ENCODE results near the gene KCTD18. TPM values are rescaled to one million over a fixed set of nuclear protein-coding genes. Genes with fewer than 3 reads are reported as not detected.

KCTD18 gene
- total and polyA plus RNA-seq, 2 donors from 2014 or later = 8.5 to 12.6 TPM

DNA sequence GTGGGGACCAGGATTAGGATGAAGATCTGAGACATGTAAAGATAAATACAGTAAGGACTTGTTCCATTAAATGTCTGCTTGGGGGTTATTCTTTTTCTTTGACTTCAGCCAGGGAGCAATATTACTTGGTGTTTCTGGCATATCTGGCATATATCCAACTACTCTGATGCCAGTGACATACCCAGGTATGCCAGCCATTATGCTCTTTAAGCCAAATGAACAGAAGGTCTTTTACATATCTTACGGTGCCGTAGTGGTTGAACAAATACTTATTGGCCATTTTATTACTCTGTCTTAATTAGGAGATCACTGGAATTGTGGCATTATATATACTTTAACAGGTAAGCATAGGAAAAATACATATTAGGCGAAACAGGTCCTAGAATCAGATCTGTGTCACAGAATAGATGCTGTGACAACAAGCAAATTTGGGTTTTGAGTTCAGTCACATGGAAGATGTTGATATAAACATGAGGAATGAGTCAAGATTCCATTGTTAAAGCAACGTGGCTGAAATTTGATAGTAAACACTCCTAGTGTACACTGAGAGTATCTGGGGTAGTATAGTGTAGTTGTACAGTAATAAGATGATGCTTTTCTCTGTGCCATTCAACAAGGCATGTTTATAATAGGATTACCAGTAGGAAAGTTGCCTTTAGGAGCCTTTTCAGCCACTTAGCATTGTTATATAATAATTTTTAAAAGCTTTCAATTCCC lies 62.6 kb downstream of the KCTD18 start:
- Histone ChIP-seq H3K9me3 (ENCODE audit: control insufficient read depth in 2 of 3, insufficient read depth in 1 of 3, low read length in 3 of 3) (no peaks in the 10 kb centered on the region), H3K27ac (ENCODE audit: low read depth in 2 of 2, low read length in 2 of 2) (no peak overlapping the region), H3K36me3 (ENCODE audit: control insufficient read depth in 2 of 3, insufficient read depth in 3 of 3, low read length in 3 of 3) (peaks cover 0 to 4% (median 3%) of the 10 kb centered on the region in 3 donors), H3K9ac (ENCODE audit: low read length in 3 of 3) (no peak overlapping the region), H3K4me1 (ENCODE audit: control insufficient read depth in 2 of 3, insufficient read depth in 2 of 3, low read depth in 1 of 3, low read length in 3 of 3) (no peaks in the 10 kb centered on the region), H3K27me3 (ENCODE audit: control insufficient read depth, insufficient read depth, low read length) (no peaks in the 10 kb centered on the region), H3K4me3 (ENCODE audit: low read length in 3 of 3) (no peak overlapping the region)
- DNase-seq (no peak), FAIRE-seq (no peak)
- no peak for TF ChIP-seq CTCF (IDR thresholded peaks at IDR 0.05; ENCODE audit: borderline replicate concordance, extremely low read depth, insufficient read depth)
- intact Hi-C loops (cut with DNase I) = no loop called here

DNA sequence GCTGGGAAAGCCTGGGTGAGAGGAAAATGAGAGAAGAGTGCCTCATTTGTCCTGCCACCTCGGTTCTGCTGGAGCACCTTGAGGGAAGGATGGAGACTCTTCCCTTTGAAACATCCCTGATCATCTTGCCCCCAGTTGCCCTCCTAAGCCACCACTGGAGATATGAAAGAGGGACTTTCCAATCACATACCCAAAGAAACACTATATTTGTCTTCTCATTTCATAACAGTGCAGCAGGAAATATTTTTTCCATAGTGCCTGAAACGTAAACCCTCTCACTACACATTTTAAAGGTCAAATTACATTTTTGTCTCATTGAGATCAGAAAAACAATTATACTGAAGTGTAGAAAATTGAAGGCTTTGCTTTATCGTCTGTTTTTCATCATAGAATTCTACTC lies 63.3 kb downstream of the KCTD18 start:
- no peak for DNase-seq
- no peak for FAIRE-seq
- no peaks in the 10 kb centered on the region for H3K4me1 ChIP-seq (ENCODE audit: control insufficient read depth in 2 of 3, insufficient read depth in 2 of 3, low read depth in 1 of 3, low read length in 3 of 3)

DNA sequence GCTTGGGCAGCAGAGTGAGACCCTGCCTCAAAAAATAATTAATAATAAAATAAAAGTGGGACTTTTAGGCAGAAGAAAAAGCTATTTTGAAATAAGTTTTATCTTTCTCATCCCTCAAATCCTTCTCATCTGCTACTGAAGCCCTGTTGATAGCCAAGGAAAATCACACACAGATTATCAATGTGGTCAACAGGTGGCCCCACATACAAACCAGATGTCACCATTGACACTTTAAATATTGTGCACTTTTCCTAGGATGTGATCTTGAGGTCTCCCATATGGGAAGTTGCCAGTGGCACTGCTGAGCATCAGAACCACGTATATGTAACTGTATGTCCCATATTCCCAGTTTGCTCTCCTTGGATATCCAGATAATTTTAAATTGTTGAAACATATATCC lies 64.6 kb downstream of the KCTD18 start:
- DNase-seq (no peak), FAIRE-seq (no peak)
- H3K27me3 ChIP-seq (ENCODE audit: control insufficient read depth, insufficient read depth, low read length) = no peaks in the 10 kb centered on the region
- H3K9ac ChIP-seq (ENCODE audit: low read length in 3 of 3) = no peak overlapping the region
- no peak overlapping the region for H3K27ac ChIP-seq (ENCODE audit: low read depth in 2 of 2, low read length in 2 of 2)
- no peaks in the 10 kb centered on the region for H3K4me1 ChIP-seq (ENCODE audit: control insufficient read depth in 2 of 3, insufficient read depth in 2 of 3, low read depth in 1 of 3, low read length in 3 of 3)
- TF ChIP-seq CTCF (IDR thresholded peaks at IDR 0.05; ENCODE audit: borderline replicate concordance, extremely low read depth, insufficient read depth) = no peak
- intact Hi-C loops (cut with DNase I) = no loop called here
- peaks cover 0 to 8% (median 7%) of the 10 kb centered on the region in 3 donors for H3K36me3 ChIP-seq (ENCODE audit: control insufficient read depth in 2 of 3, insufficient read depth in 3 of 3, low read length in 3 of 3)
- no peak overlapping the region for H3K4me3 ChIP-seq (ENCODE audit: low read length in 3 of 3)
- no peaks in the 10 kb centered on the region for H3K9me3 ChIP-seq (ENCODE audit: control insufficient read depth in 2 of 3, insufficient read depth in 1 of 3, low read length in 3 of 3)

More for the DNA sequence above, 63.3 kb downstream of the KCTD18 start:
- no peak overlapping the region for H3K9ac ChIP-seq (ENCODE audit: low read length in 3 of 3)
- H3K4me3 ChIP-seq (ENCODE audit: low read length in 3 of 3) = no peak overlapping the region
- no peak for TF ChIP-seq CTCF (IDR thresholded peaks at IDR 0.05; ENCODE audit: borderline replicate concordance, extremely low read depth, insufficient read depth)
- no peak overlapping the region for H3K27ac ChIP-seq (ENCODE audit: low read depth in 2 of 2, low read length in 2 of 2)
- H3K36me3 ChIP-seq (ENCODE audit: control insufficient read depth in 2 of 3, insufficient read depth in 3 of 3, low read length in 3 of 3) = peaks cover 0 to 6% (median 3%) of the 10 kb centered on the region in 3 donors
- H3K9me3 ChIP-seq (ENCODE audit: control insufficient read depth in 2 of 3, insufficient read depth in 1 of 3, low read length in 3 of 3) = no peaks in the 10 kb centered on the region
- intact Hi-C loops (cut with DNase I) = no loop called here
- H3K27me3 ChIP-seq (ENCODE audit: control insufficient read depth, insufficient read depth, low read length) = no peaks in the 10 kb centered on the region
